GM18861 (cell line): ENCODE measurements around the gene RAE1.
"Not testable (repeated sequence)": the region's sequence is repeated elsewhere in the genome, so short reads cannot be mapped to it uniquely, and the experiment has no call there.

Experiments used
- ATAC-seq: cut with Tn5 transposase; IDR thresholded peaks from one replicate; pipeline ENCODE4 v1.9.1; 2021; ENCODE audit not compliant: unreplicated experiment

The RAE1 gene

DNA sequence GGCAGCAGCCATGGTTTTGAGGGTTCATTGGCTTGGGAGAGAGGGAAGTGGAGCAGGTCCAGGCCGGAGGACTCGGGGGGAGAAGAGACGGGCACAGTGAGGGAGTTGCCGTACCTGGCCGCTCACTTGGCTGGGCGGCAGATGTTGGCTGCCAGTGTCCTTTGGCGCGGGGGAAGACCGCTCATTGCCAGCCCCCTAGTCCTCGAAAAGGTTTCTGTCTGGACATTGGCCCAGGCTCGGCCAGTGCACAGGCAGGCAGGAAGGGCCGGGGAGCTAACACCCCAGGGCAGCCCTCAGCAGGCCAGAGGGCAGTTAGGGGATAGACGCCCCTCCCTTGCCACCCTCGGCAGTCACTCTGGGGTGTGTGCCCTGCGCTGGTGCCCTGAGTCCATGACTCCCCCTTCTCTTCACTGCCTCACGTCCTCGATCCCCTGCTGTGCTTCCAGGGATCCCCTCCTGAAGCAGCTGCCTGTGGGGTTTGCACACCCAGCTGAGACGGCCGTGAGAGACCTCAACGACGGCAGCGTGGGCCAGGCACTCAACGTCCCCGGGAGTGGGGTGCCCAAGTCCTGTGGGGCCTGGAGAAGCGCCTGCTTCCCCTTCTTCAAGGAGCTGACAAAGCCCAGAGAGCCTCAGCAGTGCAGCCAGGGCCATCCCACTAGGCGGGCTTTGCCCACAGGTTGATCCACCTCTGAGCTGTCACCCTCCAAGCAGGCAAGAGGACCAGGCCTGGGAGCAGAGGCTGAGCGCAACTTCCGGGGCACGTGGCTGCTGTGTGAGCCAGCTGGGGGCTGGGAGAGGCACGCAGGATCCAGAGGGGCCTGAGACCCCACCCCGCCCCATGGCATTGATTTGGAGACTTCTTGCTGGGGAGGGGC, 60.6 kb downstream of the RAE1 start:
- ATAC-seq = no peak

DNA sequence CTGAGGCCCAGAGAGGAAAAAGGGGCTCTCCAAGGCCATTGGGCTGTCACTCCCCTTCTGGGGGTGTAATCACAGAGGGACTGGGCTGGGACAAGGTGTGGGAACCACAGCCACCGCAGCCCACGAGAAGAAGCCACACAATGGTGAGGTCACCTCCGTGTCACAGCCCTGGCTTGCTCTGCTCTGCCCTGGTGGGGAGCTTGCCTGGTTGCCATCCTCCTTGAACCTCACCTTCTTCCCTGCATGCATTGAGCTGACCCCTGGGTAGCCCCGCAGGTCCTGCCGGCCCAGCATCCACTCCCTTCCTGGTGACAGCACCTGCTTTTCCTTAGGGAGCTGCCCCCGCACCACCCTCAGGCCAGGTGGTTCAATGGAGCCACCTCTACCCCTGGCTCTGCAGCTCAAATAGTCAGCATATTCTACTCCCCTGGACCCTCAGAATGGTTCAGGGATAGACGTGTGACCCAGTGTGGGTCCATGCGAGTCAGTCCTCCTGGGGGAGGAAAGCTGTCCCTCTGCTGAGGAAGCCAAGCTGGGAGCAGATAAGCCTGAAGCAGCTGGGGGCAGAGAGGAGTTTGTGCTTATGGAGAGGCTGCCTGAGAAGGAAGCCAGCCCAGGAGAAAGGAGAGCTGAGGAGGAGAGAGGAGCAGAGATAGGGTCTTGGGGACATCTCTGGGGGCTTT, 61.4 kb downstream of the RAE1 start:
- no peak for ATAC-seq

DNA sequence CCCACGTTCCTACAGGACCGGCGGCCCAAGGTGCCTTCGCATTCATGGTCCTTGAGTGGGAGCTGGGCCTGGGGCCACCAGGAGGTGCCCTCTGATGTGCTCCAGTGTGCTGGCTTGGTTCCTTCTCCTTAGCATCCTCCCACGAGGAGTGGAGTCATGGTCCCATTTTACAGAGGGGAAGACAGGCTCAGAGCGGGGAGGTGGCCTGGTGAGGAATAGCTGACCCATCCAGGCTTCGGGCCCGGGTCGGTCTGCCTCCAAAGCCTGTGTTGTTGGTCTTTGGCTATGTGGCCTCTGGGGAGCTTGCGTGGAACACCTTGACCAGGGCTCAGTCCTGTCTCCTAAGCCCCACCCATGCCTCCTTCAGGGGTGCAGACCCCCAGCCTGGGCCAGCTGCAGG, 62.9 kb downstream of the RAE1 start:
- no peak for ATAC-seq

DNA sequence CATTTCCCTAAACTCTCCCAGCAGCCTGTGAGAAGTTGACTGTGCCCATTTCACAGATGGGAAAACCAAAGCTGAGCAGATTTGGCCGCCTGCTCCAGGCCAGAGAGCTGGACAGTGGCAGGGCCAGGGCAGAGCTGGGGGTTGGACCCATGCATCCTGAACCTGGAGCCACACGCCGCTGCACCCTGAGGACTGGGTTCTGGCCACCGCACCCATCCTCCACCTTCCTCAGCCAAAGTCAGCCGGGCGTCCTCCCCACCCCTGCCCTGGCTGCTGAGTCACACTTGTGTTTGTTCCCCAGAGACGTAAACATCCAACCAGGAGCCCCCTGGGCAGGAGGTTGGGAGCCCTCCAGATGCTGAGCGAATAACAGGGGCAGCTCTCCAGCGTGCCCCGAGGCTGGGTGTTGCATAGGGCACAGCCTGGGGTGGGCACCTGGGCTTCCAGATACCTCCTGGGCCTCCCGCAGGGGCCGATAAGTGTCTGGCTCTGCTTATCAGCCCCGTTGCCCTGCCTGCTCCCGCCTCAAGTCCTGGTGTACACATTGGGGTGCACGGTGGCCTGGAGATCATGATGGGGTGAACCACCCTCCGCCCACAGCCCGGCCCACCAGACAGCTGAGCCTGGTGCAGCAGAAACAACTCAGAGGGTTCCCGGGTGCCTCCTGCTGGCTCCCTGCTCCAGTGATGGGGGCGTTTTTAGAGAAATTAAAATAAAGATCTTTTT, 64.0 kb downstream of the RAE1 start:
- ATAC-seq = no peak

DNA sequence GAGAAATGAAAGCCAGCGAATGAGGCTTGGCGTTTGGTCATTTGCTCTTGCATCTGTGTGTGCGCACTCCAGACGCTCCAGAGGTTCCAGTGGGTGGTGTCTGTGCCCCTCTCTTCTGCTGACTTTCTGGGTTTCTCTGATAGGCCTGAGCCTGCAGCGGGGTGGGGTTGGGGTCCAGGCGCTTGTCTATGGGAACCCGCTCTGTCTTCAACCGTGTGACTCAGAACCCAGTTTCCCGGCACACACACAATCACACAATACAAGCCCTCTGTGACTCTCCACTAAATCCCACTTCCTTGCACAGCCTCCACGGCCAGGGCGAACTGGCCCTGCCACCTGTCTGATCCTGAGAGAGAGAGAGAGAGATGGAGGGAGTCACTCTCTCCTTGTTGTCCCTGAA, 64.7 kb downstream of the RAE1 start:
- no peak for ATAC-seq

DNA sequence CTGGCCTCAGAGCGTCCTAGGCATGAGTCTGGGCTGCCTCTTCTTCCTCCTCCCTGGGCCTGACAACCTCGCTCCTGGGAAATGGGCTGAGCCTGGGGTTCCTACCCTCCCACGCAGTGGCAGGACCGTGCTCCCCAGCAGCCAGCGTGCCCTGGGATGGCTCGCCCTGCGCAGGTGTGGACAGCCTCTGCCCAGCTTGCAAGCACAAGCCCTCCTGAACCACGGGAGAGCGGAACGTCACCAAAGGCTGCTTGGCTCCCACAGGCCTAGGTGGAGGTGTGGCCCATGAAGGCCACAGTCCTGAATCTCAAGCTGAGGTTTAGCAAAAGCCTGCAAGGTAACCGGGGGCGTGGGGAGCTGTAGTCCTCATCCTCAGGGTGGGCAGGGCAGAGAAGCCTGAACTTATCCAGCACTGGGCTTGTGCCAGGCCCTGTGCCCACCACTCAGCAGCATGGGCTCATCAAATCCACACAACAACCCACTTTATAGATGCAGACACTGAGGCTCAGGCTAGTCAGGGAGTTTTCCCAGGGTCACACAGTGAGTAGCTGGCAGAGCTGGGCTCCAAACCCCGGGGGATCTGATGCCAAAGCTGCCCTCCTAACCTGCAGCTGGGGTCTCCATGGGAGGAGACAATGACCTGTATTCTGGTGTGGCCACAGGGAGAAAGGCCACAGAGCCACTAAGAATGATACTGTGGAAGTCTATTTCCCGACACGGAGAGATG, 65.4 kb downstream of the RAE1 start:
- no peak for ATAC-seq

DNA sequence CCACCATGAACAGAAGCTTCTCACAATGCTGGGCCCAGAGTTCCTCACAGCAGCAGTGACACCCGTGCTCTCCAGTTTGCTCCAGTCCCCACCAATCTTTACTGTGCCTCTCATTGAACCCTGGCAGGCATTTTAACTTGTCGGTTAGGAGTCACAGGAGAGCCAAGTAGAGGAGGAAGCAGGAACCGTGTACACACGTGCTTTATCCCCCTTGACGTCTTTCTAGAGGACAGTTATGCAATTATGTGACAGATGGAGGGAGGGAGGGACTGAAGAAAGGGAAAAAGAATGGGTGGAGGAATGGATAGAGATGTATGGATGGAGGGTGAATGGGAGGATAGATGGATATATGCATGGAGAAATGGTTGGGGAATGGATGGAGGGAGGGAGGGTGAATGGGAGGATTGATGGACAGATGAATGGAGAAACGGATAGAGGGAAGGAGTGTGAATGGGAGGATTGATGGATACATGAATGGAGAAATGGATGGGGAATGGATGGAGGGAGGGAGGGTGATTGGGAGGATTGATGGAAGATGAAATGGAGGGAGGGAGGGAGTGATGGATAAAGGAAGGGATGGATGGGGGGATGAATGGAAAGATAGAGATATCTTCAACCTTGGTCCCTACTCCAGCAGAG, 66.1 kb downstream of the RAE1 start:
- no peak for ATAC-seq

DNA sequence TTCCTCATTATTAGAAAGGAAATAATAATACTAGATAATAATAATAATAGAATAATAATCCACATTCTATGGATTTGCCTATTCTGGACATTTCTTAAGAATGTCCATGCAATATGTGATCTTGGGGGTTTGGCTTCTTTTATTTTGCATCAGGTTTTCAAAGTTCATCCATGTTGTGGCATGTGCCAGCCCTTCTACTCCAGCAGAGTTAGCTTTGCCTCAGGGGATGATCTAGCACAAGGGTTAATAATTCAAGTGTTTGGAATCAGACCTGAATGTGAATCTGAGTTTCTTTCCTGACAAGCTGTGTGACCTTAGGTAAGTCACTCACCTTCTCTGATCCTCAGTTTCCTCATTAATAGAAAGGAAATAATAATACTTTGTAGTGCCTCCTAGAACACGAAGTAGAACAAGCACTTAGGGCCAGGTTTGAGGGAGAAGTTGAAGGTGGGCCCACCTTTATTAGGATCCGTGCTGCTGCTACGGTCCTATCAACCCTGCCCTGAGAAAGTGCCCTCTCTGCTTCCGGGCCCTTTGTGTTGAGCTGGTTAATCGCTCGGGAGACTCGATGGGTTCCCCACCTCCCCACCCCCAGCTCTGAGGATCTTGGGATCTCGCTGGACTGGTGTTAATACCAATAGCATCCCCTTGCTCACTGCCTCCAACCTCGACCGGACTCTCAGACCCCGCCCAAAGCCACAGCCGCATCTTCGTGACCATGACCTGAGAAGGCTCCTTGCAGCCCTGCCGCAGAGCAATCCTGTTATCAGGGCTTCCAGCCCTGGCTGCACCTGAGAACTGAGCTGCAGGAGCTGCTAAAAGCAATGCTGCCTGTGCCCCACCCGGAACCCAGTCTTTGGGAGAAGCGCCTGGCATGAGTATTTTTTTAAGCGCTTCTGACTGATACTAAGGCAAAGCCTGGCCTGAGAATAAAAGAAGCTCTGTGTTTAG, 67.0 kb downstream of the RAE1 start:
- ATAC-seq = no peak

DNA sequence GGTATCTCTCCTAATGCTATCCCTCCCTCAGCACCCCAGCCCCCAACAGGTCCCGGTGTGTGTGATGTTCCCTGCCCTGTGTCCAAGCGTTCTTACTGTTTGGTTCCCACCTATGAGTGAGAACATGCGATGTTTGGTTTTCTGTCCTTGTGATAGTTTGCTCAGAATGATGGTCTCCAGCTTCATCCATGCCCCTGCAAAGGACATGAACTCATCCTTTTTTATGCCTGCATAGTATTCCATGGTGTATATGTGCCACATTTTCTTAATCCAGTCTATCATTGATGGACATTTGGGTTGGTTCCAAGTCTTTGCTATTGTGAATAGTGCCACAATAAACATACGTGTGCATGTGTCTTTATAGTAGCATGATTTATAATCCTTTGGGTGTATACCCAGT, 68.4 kb downstream of the RAE1 start:
- ATAC-seq = not testable (repeated sequence)

DNA sequence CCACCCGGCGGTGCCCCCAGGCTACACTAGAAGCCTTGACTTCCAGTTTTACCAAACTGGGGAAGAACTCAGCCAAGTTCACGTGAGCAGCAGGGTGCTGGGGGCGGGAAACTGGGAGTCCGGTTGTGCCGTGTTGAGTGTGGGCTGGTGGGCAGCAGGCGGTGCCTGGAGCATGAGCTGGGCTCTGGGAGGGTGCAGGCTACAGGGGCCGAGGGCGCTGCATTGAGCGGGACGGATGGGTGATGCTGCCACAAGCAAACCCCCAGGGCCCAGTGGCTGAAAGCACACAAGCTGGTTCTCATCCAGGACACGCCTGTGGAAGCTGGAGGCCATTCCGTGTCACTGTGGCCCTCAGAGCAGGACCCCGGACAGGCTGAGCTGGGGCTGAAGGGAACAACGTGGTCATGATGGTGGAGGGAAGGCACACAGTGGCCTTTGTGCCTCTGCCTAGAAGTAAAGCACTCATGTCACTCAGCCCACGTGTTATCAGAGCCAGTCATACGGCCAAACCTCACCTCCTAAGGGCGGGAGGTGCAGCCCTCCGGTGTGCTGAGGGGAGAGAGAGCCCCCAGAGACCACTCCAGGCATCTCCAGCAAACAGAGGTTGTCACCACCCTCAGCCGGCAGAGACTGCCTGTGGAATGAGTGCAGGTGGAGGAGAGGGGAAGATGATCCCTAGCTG, 69.7 kb downstream of the RAE1 start:
- no peak for ATAC-seq

DNA sequence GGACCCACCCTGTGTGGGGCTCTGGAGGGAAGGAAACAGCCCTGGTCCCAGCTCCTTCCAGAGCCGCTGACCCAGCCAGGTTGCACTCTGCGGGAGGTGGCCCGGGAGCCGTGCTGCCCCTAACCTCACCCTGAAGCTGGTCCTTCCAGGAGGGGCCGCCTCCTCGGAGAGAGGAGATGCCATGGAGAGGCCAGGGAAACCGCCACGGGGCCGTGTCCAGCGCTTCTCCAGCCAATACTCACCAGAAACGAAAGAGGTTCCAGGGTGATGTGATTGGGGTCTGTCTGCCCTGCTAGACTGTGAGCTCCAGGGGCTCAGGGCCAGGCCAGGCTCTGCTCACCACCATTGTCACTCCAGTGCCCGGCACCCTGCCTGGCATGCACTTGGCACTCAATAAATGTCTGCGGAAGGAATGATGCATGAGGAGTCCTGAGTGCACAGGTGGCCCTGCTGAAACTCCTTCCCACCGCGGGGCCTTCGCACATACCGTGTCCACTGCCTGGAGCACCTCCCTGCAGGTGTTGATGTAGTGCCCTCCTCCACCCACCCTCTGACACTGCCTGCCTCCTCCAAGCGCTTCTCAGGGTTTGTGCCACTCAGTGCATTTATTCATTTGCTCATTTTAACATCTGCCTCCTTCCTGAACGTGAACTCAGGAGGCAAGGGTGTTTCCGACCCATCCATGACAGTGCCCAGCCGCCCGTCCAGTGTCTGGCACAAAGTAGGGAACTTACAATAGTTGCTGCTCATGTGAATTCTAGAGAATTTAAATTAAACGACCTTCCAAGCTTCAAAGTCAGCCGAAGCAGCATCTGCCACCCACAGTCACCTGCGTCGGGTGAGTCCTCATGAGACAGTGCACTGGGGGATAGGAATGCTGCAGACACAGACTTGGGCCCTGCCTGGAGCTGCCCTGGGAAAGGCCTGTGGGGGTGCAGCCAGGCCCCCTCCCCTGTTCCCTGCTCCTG, 70.5 kb downstream of the RAE1 start:
- no peak for ATAC-seq

DNA sequence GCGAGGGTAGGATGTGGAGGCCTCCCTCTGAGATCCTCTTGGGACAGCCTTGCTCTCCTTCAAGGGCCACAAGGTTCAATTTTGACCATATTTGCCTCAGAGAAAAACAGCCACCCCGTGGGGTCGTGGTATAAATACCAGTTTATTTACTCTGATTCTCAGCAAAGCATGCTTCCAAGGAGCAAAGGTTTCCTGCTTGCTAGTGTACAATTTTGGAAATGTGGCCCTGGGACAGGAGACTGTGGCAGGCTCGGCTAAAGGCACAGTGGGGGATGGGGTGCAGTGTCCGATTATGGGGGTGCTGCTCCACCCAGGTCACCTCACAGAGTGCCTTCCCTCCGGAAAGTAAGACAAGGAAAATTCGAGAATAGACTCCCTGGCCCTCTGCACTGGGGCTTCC, 71.2 kb downstream of the RAE1 start:
- no peak for ATAC-seq

DNA sequence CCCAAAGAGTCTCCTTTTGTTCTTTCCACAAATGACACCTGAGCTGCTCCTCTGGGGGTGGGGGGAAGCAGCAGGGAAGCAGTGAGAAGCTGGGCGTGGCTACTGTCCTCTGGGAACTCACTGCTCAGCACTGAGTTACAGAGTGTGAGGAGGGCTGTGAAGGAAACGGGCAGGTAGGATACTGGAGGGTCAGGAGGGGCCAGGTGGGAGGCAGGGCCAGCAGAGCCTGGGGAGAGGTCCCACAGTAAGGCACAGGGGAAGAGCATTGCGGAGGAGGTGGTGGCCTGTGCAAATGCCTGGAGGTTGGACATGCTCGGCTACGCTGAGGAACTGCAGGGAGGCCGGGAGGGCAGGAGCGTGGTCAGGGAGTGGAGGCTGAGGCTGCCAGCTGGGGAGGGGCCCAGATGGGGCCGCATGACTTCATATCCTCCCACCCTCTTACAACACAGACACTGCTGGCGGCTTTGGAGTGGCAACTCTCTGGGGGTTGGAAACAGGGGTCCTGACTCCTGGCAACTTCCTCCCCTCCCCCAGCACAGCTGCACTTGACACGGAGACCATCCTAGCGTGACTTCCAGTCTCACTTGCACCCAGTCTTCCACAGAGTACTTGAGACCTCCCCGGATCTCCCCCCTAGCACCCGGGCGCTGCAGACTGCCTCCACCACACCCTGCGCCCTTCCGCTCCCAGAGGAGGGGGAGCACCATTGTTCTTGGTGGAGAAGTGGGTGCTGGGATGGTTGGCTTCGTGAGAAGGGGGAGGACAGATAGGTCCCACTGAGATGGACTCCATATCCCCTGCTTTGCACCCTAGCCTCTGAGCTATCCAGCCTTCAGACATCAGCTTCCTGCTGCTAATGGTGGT, 74.3 kb downstream of the RAE1 start:
- no peak for ATAC-seq

DNA sequence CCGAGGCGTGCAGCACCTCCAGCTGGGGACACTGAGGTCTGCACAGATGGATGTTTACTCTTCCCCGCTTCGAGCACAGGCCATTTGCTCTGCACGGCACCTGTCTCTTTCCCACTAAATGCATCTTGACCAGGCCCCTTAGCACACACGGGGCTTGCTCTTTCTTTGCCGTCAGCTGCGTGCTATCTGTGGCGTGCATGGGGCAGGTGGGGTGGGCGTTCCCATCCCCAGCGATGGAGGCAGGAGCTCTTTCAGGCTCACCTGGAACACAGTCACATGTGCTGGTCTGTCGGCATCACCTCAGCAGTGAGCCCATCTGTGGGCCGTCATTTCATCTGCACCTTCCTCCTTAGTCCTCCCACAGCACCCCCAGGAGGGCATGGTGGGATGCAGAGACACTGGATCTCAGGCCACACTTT, 75.2 kb downstream of the RAE1 start:
- ATAC-seq = no peak

DNA sequence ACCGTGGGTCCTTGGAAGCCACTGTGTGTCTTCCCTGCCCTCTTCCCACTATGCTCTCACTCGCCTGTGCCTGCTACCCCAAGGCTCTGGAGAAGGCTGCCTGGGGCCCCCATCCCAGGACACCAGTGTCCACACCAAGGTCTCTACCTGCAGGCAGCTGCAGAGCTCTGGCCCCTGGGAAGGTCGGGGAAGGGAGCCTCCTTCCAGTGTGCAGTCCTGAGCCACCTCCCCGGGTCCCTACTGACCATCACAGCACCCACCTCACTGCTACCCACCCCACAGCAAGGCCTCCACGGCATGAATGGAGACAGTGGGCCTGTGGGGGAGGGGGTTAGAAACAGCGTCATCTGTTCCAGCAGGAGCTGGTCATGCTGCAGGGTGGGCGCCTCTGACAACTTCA, 75.8 kb downstream of the RAE1 start:
- no peak for ATAC-seq

DNA sequence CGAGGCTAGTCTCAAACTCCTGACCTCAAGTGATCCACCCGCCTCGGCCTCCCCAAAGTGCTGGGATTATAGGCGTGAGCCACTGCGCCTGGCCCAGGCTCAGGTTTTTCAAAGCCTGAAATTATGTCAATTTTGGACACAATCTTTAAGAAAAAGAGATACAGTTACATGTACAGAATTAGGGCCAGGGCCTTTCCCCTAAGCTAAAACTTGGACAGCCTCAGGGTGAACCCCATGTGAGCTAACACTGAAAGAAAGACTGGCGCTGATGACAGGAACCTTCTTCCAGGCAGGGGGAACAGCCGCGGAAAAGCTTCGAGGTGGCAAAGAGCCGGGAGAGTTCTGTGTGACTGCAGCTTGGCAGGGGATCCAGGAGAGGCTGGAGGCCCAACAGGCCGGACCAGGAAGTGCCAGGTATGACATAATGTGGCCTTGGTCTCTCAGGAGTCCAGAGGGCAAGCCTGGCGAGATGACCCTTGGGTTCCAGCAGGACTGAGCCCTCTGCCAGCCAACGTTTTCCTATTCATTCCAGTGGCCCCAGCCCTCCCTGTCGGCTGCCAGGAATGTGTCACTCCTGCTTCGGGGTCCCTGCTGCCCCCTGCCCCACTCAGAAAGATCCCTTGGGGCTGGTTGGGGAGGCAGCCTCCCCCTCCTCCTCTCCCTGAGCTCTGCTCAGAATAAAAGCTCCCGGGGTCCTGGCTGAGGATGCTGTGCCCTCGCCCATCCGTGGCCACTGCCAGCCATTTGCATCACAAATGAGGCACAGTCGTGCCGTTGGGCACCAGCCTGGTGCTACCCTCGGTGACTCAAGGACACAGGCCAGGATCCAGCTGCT, 77.5 kb downstream of the RAE1 start:
- no peak for ATAC-seq
